ENCODE results near the gene CLIC1. TPM values are rescaled to one million over a fixed set of nuclear protein-coding genes. Genes with fewer than 3 reads are reported as not detected.

CLIC1 gene
- total RNA-seq, 2 experiments from 2014 or later, result 617 to 651 TPM

GRCh38 chr6:31691564-31692108 lies 44.7 kb downstream of the CLIC1 start:
- Mint-ChIP-seq H3K27ac (no peak overlapping the region), H3K9me3 (ENCODE audit: insufficient read depth) (no peaks in the 10 kb centered on the region)

GRCh38 chr6:31691078-31691463 lies 45.3 kb downstream of the CLIC1 start:
- Mint-ChIP-seq H3K4me1 (ENCODE audit: low read depth) (peaks cover 4% of the 10 kb centered on the region), H3K27me3 (ENCODE audit: low read depth) (no peaks in the 10 kb centered on the region), H3K9me3 (ENCODE audit: insufficient read depth) (no peaks in the 10 kb centered on the region), H3K4me3 (no peak overlapping the region), H3K27ac (no peak overlapping the region), H3K36me3 (ENCODE audit: low read depth) (peaks cover 41% of the 10 kb centered on the region)
- ChIA-PET CTCF (interaction anchor here (1.1 to 1.9 kb wide), 3 partner anchors 12 to 21 kb away, joined by 3 to 9 read pairs (median 7); partner anchors contain the start of genes ABHD16A and LY6G5B), POLR2A (interaction anchor here (0.9 to 1.3 kb wide), 4 partner anchors 12 to 268 kb away, joined by 3 to 6 read pairs (median 4); partner anchors contain the start of genes ABHD16A and SKIC2)
- DNase-seq (no peak), ATAC-seq (no peak)

More at GRCh38 chr6:31691564-31692108, 44.7 kb downstream of the CLIC1 start:
- no peak overlapping the region for H3K4me3 Mint-ChIP-seq
- ChIA-PET POLR2A (interaction anchor here (0.9 to 1.1 kb wide), 2 partner anchors 33 to 268 kb away, joined by 3 to 6 read pairs; partner anchors contain the start of gene SKIC2), CTCF (interaction anchor here (1.9 kb wide), 1 partner anchor 12 kb away, joined by 9 read pairs; the partner anchor contains the start of gene ABHD16A)
- ATAC-seq, result no peak
- peaks cover 41% of the 10 kb centered on the region for H3K36me3 Mint-ChIP-seq (ENCODE audit: low read depth)
- peaks cover 4% of the 10 kb centered on the region for H3K4me1 Mint-ChIP-seq (ENCODE audit: low read depth)
- DNase-seq, result no peak
- H3K27me3 Mint-ChIP-seq (ENCODE audit: low read depth), result no peaks in the 10 kb centered on the region

- Mint-ChIP-seq H3K9me3 (ENCODE audit: insufficient read depth) (no peaks in the 10 kb centered on the region), H3K4me3 (no peak overlapping the region), H3K36me3 (ENCODE audit: low read depth) (peaks cover 44% of the 10 kb centered on the region), H3K27me3 (ENCODE audit: low read depth) (no peaks in the 10 kb centered on the region), H3K27ac (no peak overlapping the region), H3K4me1 (ENCODE audit: low read depth) (peaks cover 4% of the 10 kb centered on the region)
- ChIA-PET CTCF (interaction anchor here (0.5 to 1.9 kb wide), 8 partner anchors 9 to 92 kb away, joined by 3 to 9 read pairs (median 3); partner anchors contain the start of genes ABHD16A, LY6G5B and LY6G5C), POLR2A (interaction anchor here (0.9 to 1.3 kb wide), 3 partner anchors 13 to 47 kb away, joined by 3 to 4 read pairs (median 3); partner anchors contain the start of gene ABHD16A)
- no peak for DNase-seq
- ATAC-seq, result no peak
These were observed 45.9 kb downstream of the CLIC1 start for GRCh38 chr6:31690231-31691077.

GRCh38 chr6:31689249-31690110 lies 46.9 kb downstream of the CLIC1 start:
- H3K27ac Mint-ChIP-seq, result no peak overlapping the region
- POLR2A ChIA-PET, result no interaction called here
- CTCF ChIA-PET, result interaction anchor here (0.5 to 1.6 kb wide), 7 partner anchors 8 to 91 kb away, joined by 3 to 7 read pairs (median 3); partner anchors contain the start of gene LY6G5C
- peaks cover 4% of the 10 kb centered on the region for H3K4me1 Mint-ChIP-seq (ENCODE audit: low read depth)
- no peak for DNase-seq
- no peaks in the 10 kb centered on the region for H3K9me3 Mint-ChIP-seq (ENCODE audit: insufficient read depth)
- ATAC-seq, result no peak
- no peak overlapping the region for H3K4me3 Mint-ChIP-seq
- H3K36me3 Mint-ChIP-seq (ENCODE audit: low read depth), result peaks cover 40% of the 10 kb centered on the region
- H3K27me3 Mint-ChIP-seq (ENCODE audit: low read depth), result no peaks in the 10 kb centered on the region

GRCh38 chr6:31687860-31688693 lies 48.3 kb downstream of the CLIC1 start:
- H3K36me3 Mint-ChIP-seq (ENCODE audit: low read depth), result peaks cover 40% of the 10 kb centered on the region
- CTCF ChIA-PET, result interaction anchor here (1.1 kb wide), 1 partner anchor 82 kb away, joined by 3 read pairs; no protein-coding TSS in a partner anchor
- no peak overlapping the region for H3K4me3 Mint-ChIP-seq
- no peak overlapping the region for H3K27ac Mint-ChIP-seq
- peaks cover 4% of the 10 kb centered on the region for H3K4me1 Mint-ChIP-seq (ENCODE audit: low read depth)
- ATAC-seq, result no peak
- no peaks in the 10 kb centered on the region for H3K9me3 Mint-ChIP-seq (ENCODE audit: insufficient read depth)
- POLR2A ChIA-PET, result no interaction called here
- no peaks in the 10 kb centered on the region for H3K27me3 Mint-ChIP-seq (ENCODE audit: low read depth)
- DNase-seq, result no peak

- Mint-ChIP-seq H3K4me1 (ENCODE audit: low read depth) (peaks cover 4% of the 10 kb centered on the region), H3K4me3 (no peak overlapping the region), H3K27ac (no peak overlapping the region), H3K27me3 (ENCODE audit: low read depth) (no peaks in the 10 kb centered on the region), H3K9me3 (ENCODE audit: insufficient read depth) (no peaks in the 10 kb centered on the region), H3K36me3 (ENCODE audit: low read depth) (peaks cover 36% of the 10 kb centered on the region)
- no peak for DNase-seq
- ChIA-PET POLR2A (no interaction called here), CTCF (no interaction called here)
- no peak for ATAC-seq
These were observed 49.0 kb downstream of the CLIC1 start for GRCh38 chr6:31687321-31687720.

- ChIA-PET CTCF (no interaction called here), POLR2A (no interaction called here)
- Mint-ChIP-seq H3K9me3 (ENCODE audit: insufficient read depth) (no peaks in the 10 kb centered on the region), H3K27me3 (ENCODE audit: low read depth) (no peaks in the 10 kb centered on the region), H3K36me3 (ENCODE audit: low read depth) (peaks cover 37% of the 10 kb centered on the region), H3K4me1 (ENCODE audit: low read depth) (peaks cover 10% of the 10 kb centered on the region), H3K27ac (no peak overlapping the region), H3K4me3 (no peak overlapping the region)
- DNase-seq (no peak), ATAC-seq (no peak)
These were observed 49.8 kb downstream of the CLIC1 start for GRCh38 chr6:31686483-31686882.

GRCh38 chr6:31683591-31683990 lies 52.7 kb downstream of the CLIC1 start:
- CTCF ChIA-PET, result no interaction called here

GRCh38 chr6:31681135-31681671 lies 55.1 kb downstream of the CLIC1 start:
- no peaks in the 10 kb centered on the region for H3K27me3 Mint-ChIP-seq (ENCODE audit: low read depth)
- CTCF ChIA-PET, result interaction anchor here (0.8 to 2.2 kb wide), 12 partner anchors 9 to 217 kb away, joined by 3 to 25 read pairs (median 4); partner anchors contain the start of genes ABHD16A, DDAH2 and NEU1
- POLR2A ChIA-PET, result interaction anchor here (0.7 to 1.3 kb wide), 4 partner anchors 21 to 136 kb away, joined by 3 to 4 read pairs (median 3); partner anchors contain the start of gene C6orf47
- H3K27ac Mint-ChIP-seq, result peak overlapping the region; percentile 58
- peak overlapping the region; percentile 62 for H3K4me3 Mint-ChIP-seq
- DNase-seq (peak; percentile 45), ATAC-seq (peak; percentile 77)
- H3K9me3 Mint-ChIP-seq (ENCODE audit: insufficient read depth), result no peaks in the 10 kb centered on the region
- peaks cover 13% of the 10 kb centered on the region for H3K36me3 Mint-ChIP-seq (ENCODE audit: low read depth)
- H3K4me1 Mint-ChIP-seq (ENCODE audit: low read depth), result peaks cover 43% of the 10 kb centered on the region

More at GRCh38 chr6:31683591-31683990, 52.7 kb downstream of the CLIC1 start:
- Mint-ChIP-seq H3K4me3 (no peak overlapping the region), H3K36me3 (ENCODE audit: low read depth) (peaks cover 19% of the 10 kb centered on the region), H3K9me3 (ENCODE audit: insufficient read depth) (no peaks in the 10 kb centered on the region), H3K27me3 (ENCODE audit: low read depth) (no peaks in the 10 kb centered on the region), H3K27ac (no peak overlapping the region), H3K4me1 (ENCODE audit: low read depth) (peaks cover 32% of the 10 kb centered on the region)
- DNase-seq (no peak), ATAC-seq (no peak)
- POLR2A ChIA-PET, result no interaction called here
